Measurements from ENCODE around the gene GGTLC2. TPM values are rescaled to one million over a fixed set of nuclear protein-coding genes. Genes with fewer than 3 reads are reported as not detected.

GGTLC2 gene
- total RNA-seq, 1 experiment from 2014 or later, result not detected

GRCh38 chr22:22616636-22617035 is 27.8 kb upstream of the GGTLC2 start:
- ATAC-seq (no peak), DNase-seq (ENCODE audit: low read depth, low spot score) (no peak)
- in situ Hi-C loops (cut with HindIII; ENCODE audit: low pct_unique_long_range_greater_than_20kb, low sequenced_read_pairs), result no loop called here
- Histone ChIP-seq H3K4me3 (ENCODE audit: low read depth in 2 of 2, low read length in 2 of 2) (no peak overlapping the region), H3K36me3 (ENCODE audit: control insufficient read depth, insufficient read depth, low read length) (no peaks in the 10 kb centered on the region), H3K27ac (ENCODE audit: low read length) (no peak overlapping the region), H3K4me1 (ENCODE audit: control insufficient read depth, insufficient read depth, low read length) (no peaks in the 10 kb centered on the region), H3K9me3 (ENCODE audit: control insufficient read depth, insufficient read depth, low read depth, low read length) (no peaks in the 10 kb centered on the region), H3K27me3 (ENCODE audit: control insufficient read depth, insufficient read depth, low read length) (no peaks in the 10 kb centered on the region; the same call in 1 of the 2 replicates)
- ChIA-PET POLR2A (no interaction called here), CTCF (no interaction called here)
- intact Hi-C loops (cut with micrococcal nuclease; ENCODE audit: unreplicated experiment), result no loop called here
- no TSS peak for BruUV-seq (replicated peaks)
- TF ChIP-seq SIN3A (IDR thresholded peaks at IDR 0.05; ENCODE audit: borderline replicate concordance, insufficient read depth, low read depth, low read length), result no peak
- TF ChIP-seq, protein P1, sequence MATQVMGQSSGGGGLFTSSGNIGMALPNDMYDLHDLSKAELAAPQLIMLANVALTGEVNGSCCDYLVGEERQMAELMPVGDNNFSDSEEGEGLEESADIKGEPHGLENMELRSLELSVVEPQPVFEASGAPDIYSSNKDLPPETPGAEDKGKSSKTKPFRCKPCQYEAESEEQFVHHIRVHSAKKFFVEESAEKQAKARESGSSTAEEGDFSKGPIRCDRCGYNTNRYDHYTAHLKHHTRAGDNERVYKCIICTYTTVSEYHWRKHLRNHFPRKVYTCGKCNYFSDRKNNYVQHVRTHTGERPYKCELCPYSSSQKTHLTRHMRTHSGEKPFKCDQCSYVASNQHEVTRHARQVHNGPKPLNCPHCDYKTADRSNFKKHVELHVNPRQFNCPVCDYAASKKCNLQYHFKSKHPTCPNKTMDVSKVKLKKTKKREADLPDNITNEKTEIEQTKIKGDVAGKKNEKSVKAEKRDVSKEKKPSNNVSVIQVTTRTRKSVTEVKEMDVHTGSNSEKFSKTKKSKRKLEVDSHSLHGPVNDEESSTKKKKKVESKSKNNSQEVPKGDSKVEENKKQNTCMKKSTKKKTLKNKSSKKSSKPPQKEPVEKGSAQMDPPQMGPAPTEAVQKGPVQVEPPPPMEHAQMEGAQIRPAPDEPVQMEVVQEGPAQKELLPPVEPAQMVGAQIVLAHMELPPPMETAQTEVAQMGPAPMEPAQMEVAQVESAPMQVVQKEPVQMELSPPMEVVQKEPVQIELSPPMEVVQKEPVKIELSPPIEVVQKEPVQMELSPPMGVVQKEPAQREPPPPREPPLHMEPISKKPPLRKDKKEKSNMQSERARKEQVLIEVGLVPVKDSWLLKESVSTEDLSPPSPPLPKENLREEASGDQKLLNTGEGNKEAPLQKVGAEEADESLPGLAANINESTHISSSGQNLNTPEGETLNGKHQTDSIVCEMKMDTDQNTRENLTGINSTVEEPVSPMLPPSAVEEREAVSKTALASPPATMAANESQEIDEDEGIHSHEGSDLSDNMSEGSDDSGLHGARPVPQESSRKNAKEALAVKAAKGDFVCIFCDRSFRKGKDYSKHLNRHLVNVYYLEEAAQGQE (IDR thresholded peaks at IDR 0.05; ENCODE audit: insufficient read depth in 1 of 2, low read depth in 2 of 2, low read length in 1 of 2), result no peak
- TF ChIP-seq, protein P2, sequence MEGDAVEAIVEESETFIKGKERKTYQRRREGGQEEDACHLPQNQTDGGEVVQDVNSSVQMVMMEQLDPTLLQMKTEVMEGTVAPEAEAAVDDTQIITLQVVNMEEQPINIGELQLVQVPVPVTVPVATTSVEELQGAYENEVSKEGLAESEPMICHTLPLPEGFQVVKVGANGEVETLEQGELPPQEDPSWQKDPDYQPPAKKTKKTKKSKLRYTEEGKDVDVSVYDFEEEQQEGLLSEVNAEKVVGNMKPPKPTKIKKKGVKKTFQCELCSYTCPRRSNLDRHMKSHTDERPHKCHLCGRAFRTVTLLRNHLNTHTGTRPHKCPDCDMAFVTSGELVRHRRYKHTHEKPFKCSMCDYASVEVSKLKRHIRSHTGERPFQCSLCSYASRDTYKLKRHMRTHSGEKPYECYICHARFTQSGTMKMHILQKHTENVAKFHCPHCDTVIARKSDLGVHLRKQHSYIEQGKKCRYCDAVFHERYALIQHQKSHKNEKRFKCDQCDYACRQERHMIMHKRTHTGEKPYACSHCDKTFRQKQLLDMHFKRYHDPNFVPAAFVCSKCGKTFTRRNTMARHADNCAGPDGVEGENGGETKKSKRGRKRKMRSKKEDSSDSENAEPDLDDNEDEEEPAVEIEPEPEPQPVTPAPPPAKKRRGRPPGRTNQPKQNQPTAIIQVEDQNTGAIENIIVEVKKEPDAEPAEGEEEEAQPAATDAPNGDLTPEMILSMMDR (IDR thresholded peaks at IDR 0.05), result no peak
- no peak for TF ChIP-seq TCF7L2 (IDR thresholded peaks at IDR 0.05; ENCODE audit: low read depth, low read length)
- TF ChIP-seq POLR2AphosphoS5 (IDR thresholded peaks at IDR 0.05; ENCODE audit: low read depth, low read length), result no peak

GRCh38 chr22:22618448-22618847 is 26.0 kb upstream of the GGTLC2 start:
- CTCF ChIA-PET, result no interaction called here
- Histone ChIP-seq H3K4me3 (ENCODE audit: low read depth in 2 of 2, low read length in 2 of 2) (no peak overlapping the region), H3K9me3 (ENCODE audit: control insufficient read depth, insufficient read depth, low read depth, low read length) (no peaks in the 10 kb centered on the region), H3K27me3 (ENCODE audit: control insufficient read depth, insufficient read depth, low read length) (no peaks in the 10 kb centered on the region), H3K27ac (ENCODE audit: low read length) (no peak overlapping the region), H3K36me3 (ENCODE audit: control insufficient read depth, insufficient read depth, low read length) (no peaks in the 10 kb centered on the region), H3K4me1 (ENCODE audit: control insufficient read depth, insufficient read depth, low read length) (no peaks in the 10 kb centered on the region)
- DNase-seq (ENCODE audit: low read depth, low spot score), result no peak
- TF ChIP-seq, protein P2 (IDR thresholded peaks at IDR 0.05), result no peak
- TF ChIP-seq TCF7L2 (IDR thresholded peaks at IDR 0.05; ENCODE audit: low read depth, low read length), result no peak
- POLR2A ChIA-PET, result no interaction called here
- intact Hi-C loops (cut with micrococcal nuclease; ENCODE audit: unreplicated experiment), result no loop called here
- no peak for ATAC-seq
- in situ Hi-C loops (cut with HindIII; ENCODE audit: low pct_unique_long_range_greater_than_20kb, low sequenced_read_pairs), result no loop called here
- BruUV-seq (replicated peaks), result no TSS peak

DNA sequence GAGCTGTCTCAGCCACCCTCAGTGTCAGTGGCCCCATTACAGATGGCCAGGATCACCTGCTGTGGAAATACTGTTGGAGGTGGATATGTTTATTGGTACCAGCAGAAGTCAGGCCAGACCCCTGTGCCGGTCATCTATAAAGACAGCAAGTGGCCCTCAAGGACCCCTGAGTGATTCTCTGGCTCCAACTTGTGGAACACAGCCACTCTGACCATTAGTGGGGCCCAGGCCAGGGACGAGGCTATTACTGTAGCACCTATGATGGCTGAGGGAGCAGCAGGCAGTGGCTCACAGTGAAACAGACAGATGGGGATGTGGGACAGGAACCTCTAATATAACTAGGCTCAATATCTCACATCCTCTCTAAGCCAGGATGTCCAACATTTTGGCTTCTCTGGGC is 25.5 kb upstream of the GGTLC2 start:
- ATAC-seq (no peak), DNase-seq (ENCODE audit: low read depth, low spot score) (no peak)
- Histone ChIP-seq H3K4me1 (ENCODE audit: control insufficient read depth, insufficient read depth, low read length) (no peaks in the 10 kb centered on the region), H3K36me3 (ENCODE audit: control insufficient read depth, insufficient read depth, low read length) (no peaks in the 10 kb centered on the region), H3K27me3 (ENCODE audit: control insufficient read depth, insufficient read depth, low read length) (no peaks in the 10 kb centered on the region), H3K9me3 (ENCODE audit: control insufficient read depth, insufficient read depth, low read depth, low read length) (no peaks in the 10 kb centered on the region), H3K27ac (ENCODE audit: low read length) (no peak overlapping the region), H3K4me3 (ENCODE audit: low read depth in 2 of 2, low read length in 2 of 2) (no peak overlapping the region)
- POLR2A ChIA-PET, result no interaction called here
- TF ChIP-seq, protein P2 (IDR thresholded peaks at IDR 0.05), result no peak
- TF ChIP-seq, protein P1 (IDR thresholded peaks at IDR 0.05; ENCODE audit: insufficient read depth in 1 of 2, low read depth in 2 of 2, low read length in 1 of 2), result no peak
- TF ChIP-seq POLR2AphosphoS5 (IDR thresholded peaks at IDR 0.05; ENCODE audit: low read depth, low read length) (no peak), SIN3A (IDR thresholded peaks at IDR 0.05; ENCODE audit: borderline replicate concordance, insufficient read depth, low read depth, low read length) (no peak), TCF7L2 (IDR thresholded peaks at IDR 0.05; ENCODE audit: low read depth, low read length) (no peak)
- no TSS peak for BruUV-seq (replicated peaks)
- intact Hi-C loops (cut with micrococcal nuclease; ENCODE audit: unreplicated experiment), result no loop called here
- in situ Hi-C loops (cut with HindIII; ENCODE audit: low pct_unique_long_range_greater_than_20kb, low sequenced_read_pairs), result no loop called here
- CTCF ChIA-PET, result no interaction called here

All from Panc1 (cell line).